K562 (cell line): Measurements from ENCODE around the gene HOTAIR. TPM values are rescaled to one million over a fixed set of nuclear protein-coding genes. Genes with fewer than 3 reads are reported as not detected.

Experiments used
- ATAC-seq: fragments of 200-7000 bp; cut with Tn5 transposase; 3 replicates; pipeline ENCODE4 v1.9.1; 2020; ENCODE audit warnings: moderate library complexity
- BruUV-seq: library from RNA; stranded (reverse); fragments of 400-500 nt; replicated peaks from 2 replicates; lab custom pipeline; 2021; lab: Mats Ljungman, UMichigan
- CTCF ChIA-PET: fragments of 300-600 bp; formaldehyde crosslinking; extraction: SDS; loops from one replicate; lab custom pipeline; 2021; ENCODE audit warnings: low intra/inter-chr PET ratio; lab: Yijun Ruan, JAX
- POLR2A ChIA-PET: fragments of 300-600, 350-650 bp; sonication (Branson Sonifier 250); formaldehyde crosslinking; extraction: SDS; loops from one replicate; lab custom pipeline; 2021; ENCODE audit warnings: antibody characterized with exemption, inconsistent platforms; lab: Yijun Ruan, JAX
- DNase-seq, 4 experiments: peaks; one replicate each; pipeline versions ENCODE4 v3.0.0 to v3.0.0-alpha.2; 2011 to 2018; ENCODE audit warnings: low spot score in 3 of 4, mixed read lengths in 3 of 4; ENCODE audit errors: extremely low read depth in 1 of 4
- FAIRE-seq: peaks from 2 replicates; lab custom pipeline; 2011; peaks lifted over from hg19 to GRCh38; lab: Jason Lieb, UNC
- H2AFZ ChIP-seq: 2 replicates; pipeline ENCODE4 v1.6.0; 2011; ENCODE audit warnings: low read depth, low read length, control low read depth, inconsistent platforms
- H3K27ac ChIP-seq: fragments of 200-600 bp; 3 replicates; pipeline ENCODE4 v1.8.0; 2011; ENCODE audit warnings: low read depth, mild to moderate bottlenecking, control low read depth, inconsistent platforms, low read length, moderate library complexity, mixed read lengths; ENCODE audit errors: extremely low read depth
- H3K27me3 ChIP-seq, 2 experiments: fragments of 300-600 bp in 1 of 2; 2 replicates in 1 of 2; 3 replicates in 1 of 2; pipeline versions ENCODE4 v1.6.0 to v1.8.0; 2011; ENCODE audit warnings: inconsistent platforms in 2 of 2, low read length in 2 of 2, mild to moderate bottlenecking in 1 of 2, mixed read lengths in 1 of 2, moderate library complexity in 1 of 2; ENCODE audit not compliant: control insufficient read depth in 2 of 2, insufficient read depth in 2 of 2
- H3K36me3 ChIP-seq: fragments of 300-600 bp; 3 replicates; pipeline ENCODE4 v1.8.0; 2011; ENCODE audit warnings: mild to moderate bottlenecking, low read length, inconsistent platforms; ENCODE audit not compliant: control insufficient read depth, insufficient read depth
- H3K4me1 ChIP-seq, 2 experiments: fragments of 200-600 bp in 1 of 2; replicated peaks in 1 of 2; 2 replicates in 1 of 2; 3 replicates in 1 of 2; pipeline versions ENCODE4 v1.5.1 to v1.8.0; 2011; ENCODE audit warnings: inconsistent platforms in 2 of 2, low read length in 2 of 2, mild to moderate bottlenecking in 1 of 2, mixed read lengths in 1 of 2, moderate library complexity in 1 of 2; ENCODE audit not compliant: control insufficient read depth in 2 of 2, insufficient read depth in 2 of 2
- H3K4me2 ChIP-seq: 2 replicates; pipeline ENCODE4 v1.6.1; 2011; ENCODE audit warnings: low read length, control low read depth, inconsistent platforms, mixed read lengths; ENCODE audit not compliant: insufficient read depth
- H3K4me3 ChIP-seq: fragments of 200-600 bp; sonication (generic), shearing (Covaris generic); 2 replicates; pipeline ENCODE4 v1.5.1; 2016; ENCODE audit warnings: control low read depth, inconsistent platforms
- H3K79me2 ChIP-seq: fragments of 200-600 bp; 3 replicates; pipeline ENCODE4 v1.8.0; 2011; ENCODE audit warnings: low read length, inconsistent platforms; ENCODE audit not compliant: control insufficient read depth, insufficient read depth
- H3K9ac ChIP-seq, 2 experiments: 2 replicates each; pipeline versions ENCODE4 v1.6.0 to v1.6.1; 2011; ENCODE audit warnings: low read depth in 2 of 2, low read length in 2 of 2, control low read depth in 1 of 2, inconsistent platforms in 1 of 2, mild to moderate bottlenecking in 1 of 2, mixed read lengths in 1 of 2; ENCODE audit not compliant: insufficient read depth in 1 of 2
- H3K9me1 ChIP-seq: one replicate; pipeline ENCODE4 v1.6.0; 2011; ENCODE audit warnings: inconsistent platforms, mild to moderate bottlenecking, low read length, moderate library complexity; ENCODE audit not compliant: control insufficient read depth, insufficient read depth
- H3K9me3 ChIP-seq: replicated peaks from 2 replicates; pipeline ENCODE4 v1.5.1; 2011; ENCODE audit warnings: low read depth, low read length, inconsistent platforms; ENCODE audit not compliant: control insufficient read depth, insufficient read depth
- H4K20me1 ChIP-seq: replicated peaks from 2 replicates; pipeline ENCODE4 v1.6.1; 2011; ENCODE audit warnings: low read length, inconsistent platforms, mixed read lengths; ENCODE audit not compliant: control insufficient read depth, insufficient read depth
- HMGXB4 ChIP-seq: sonication (generic); formaldehyde crosslinking; IDR thresholded peaks from 2 replicates; pipeline ENCODE4 v1.8.1; 2023; ENCODE audit warnings: mild to moderate bottlenecking, missing genetic modification reagents
- KLF13 ChIP-seq: fragments of 450-650 bp; IDR thresholded peaks from 2 replicates; pipeline ENCODE4 v1.6.1; 2016; ENCODE audit warnings: missing genetic modification characterization, low read depth, mild to moderate bottlenecking, missing compliant biosample characterization, moderate library complexity, borderline replicate concordance
- NCOA1 ChIP-seq: fragments of 450-650 bp; IDR thresholded peaks from 2 replicates; pipeline ENCODE4 v1.6.1; 2016; ENCODE audit warnings: low read depth
- RBFOX2 ChIP-seq: fragments of 200-400 bp; formaldehyde crosslinking; IDR thresholded peaks from 2 replicates; pipeline ENCODE4 v1.6.1; 2017; ENCODE audit warnings: low read depth, mild to moderate bottlenecking, low read length, moderate library complexity
- SMAD1 ChIP-seq: fragments of 150-350 bp; IDR thresholded peaks from 2 replicates; pipeline ENCODE4 v1.6.1; 2014; ENCODE audit warnings: low read length, low read depth; ENCODE audit not compliant: partially characterized antibody
- ZFP91 ChIP-seq: sonication (generic); formaldehyde crosslinking; IDR thresholded peaks from 2 replicates; pipeline ENCODE4 v1.8.0; 2022; ENCODE audit warnings: mild to moderate bottlenecking, missing genetic modification reagents
- ZNF407 ChIP-seq: fragments of 450-650 bp; IDR thresholded peaks from 2 replicates; pipeline ENCODE4 v1.6.1; 2016; ENCODE audit warnings: low read depth
- WGBS: fragments of 100-300 bp; shearing (Covaris generic); methylation state at CpG from one replicate; pipeline ENCODE4 v1.1.6; 2016; ENCODE audit warnings: low coverage, mixed read lengths; ENCODE audit not compliant: insufficient coverage; ENCODE audit errors: missing lambda C conversion rate; 5-methylcytosine and 5-hydroxymethylcytosine counted together
- in situ Hi-C: fragments of 300-500 bp; cut with MboI; formaldehyde crosslinking; loops from 4 replicates; pipeline ENCODE4 v1.15.0; 2018; ENCODE audit warnings: inconsistent platforms, mixed read lengths
- intact Hi-C: fragments of 100-400 bp; cut with micrococcal nuclease; formaldehyde crosslinking; loops from 2 replicates; pipeline ENCODE4 v1.14.2; 2022
- polyA plus RNA-seq, 8 experiments: library from polyadenylated mRNA; depleted of rRNA in 4 of 8; stranded (reverse) in 5 of 8; unstranded in 3 of 8; fragments of >200 nt; fragmentation: Nextera tagmentation in 2 of 8; fragmentation: Illumina TruSeq in 1 of 8; extraction: Ambion mirVana in 2 of 8; extraction: Trizol in 1 of 8; gene quantifications; 2 replicates each; pipeline versions ENCODE4 v1.2.1 to v1.2.3, GENCODE V29; 2011 to 2014; ENCODE audit warnings: inconsistent platforms in 1 of 8, missing spikeins in 1 of 8
- total RNA-seq, 7 experiments: library from RNA; depleted of rRNA in 6 of 7; stranded (reverse); fragments of >200 nt in 6 of 7; fragmentation: Illumina TruSeq in 2 of 7; extraction: Trizol in 2 of 7; gene quantifications; 2 replicates each; pipeline versions ENCODE4 v1.2.1 to v1.2.3, GENCODE V29; 2011 to 2021; ENCODE audit warnings: low replicate concordance in 1 of 7

The HOTAIR gene
- total and polyA plus RNA-seq, 9 of the 15 experiments (the other 6 are each of a cell fraction or from before 2014, with no cell fraction given) = 0.04 TPM; not detected in 8

GRCh38 chr12:53950789-53951576, 23.8 kb downstream of the HOTAIR start:
- H3K4me2 ChIP-seq = no peak overlapping the region
- in situ Hi-C loops = no loop called here
- H3K36me3 ChIP-seq = no peaks in the 10 kb centered on the region
- peak overlapping the region in 1 of 2 experiments; percentile 22; a peak in 1 of 4 replicates for H3K9ac ChIP-seq
- FAIRE-seq (no peak), DNase-seq (no peak), ATAC-seq (no peak)
- H3K79me2 ChIP-seq = no peaks in the 10 kb centered on the region
- BruUV-seq = no TSS peak
- no peak overlapping the region for H3K27ac ChIP-seq
- ChIA-PET CTCF (no interaction called here), POLR2A (interaction anchor here (0.7 kb wide), 1 partner anchor 606 kb away, joined by 4 read pairs; no protein-coding TSS in a partner anchor)
- H4K20me1 ChIP-seq = peaks cover 6% of the 10 kb centered on the region
- H3K9me3 ChIP-seq = no peaks in the 10 kb centered on the region
- intact Hi-C loops = no loop called here
- H3K9me1 ChIP-seq = no peaks in the 10 kb centered on the region
- peaks cover 12 to 47% of the 10 kb centered on the region in 2 experiments; a peak in 4 of 5 replicates for H3K4me1 ChIP-seq
- WGBS = 22% methylated on average over 31 of the region's 34 CpGs
- H3K27me3 ChIP-seq = peaks cover 41 to 61% of the 10 kb centered on the region in 2 experiments
- H2AFZ ChIP-seq = no peak overlapping the region
- H3K4me3 ChIP-seq = no peak overlapping the region
- TF ChIP-seq ZFP91 (CRISPR knock-in tag) (no peak), SMAD1 (no peak), RBFOX2 (no peak), NCOA1 (no peak), KLF13 (no peak), ZNF407 (peak; percentile 33; the same call in 1 of the 2 replicates), HMGXB4 (CRISPR knock-in tag) (no peak)
